Stimulated activated naive CD8-positive, alpha-beta T cell treated with anti-CD3 and anti-CD28 coated beads, Interleukin-15, Interleukin-2, amounts not matched to agents 100 ng/mL and 50 ng/mL, for 24 hours (primary cell): Measurements from ENCODE around the gene ZBTB20.

ENCODE experiments used
- H3K27ac Mint-ChIP-seq: one replicate; pipeline ENCODE4 v1.8.0; 2021; ENCODE audit warnings: mild to moderate bottlenecking, mixed read lengths
- H3K27me3 Mint-ChIP-seq: one replicate; pipeline ENCODE4 v1.8.0; 2021; ENCODE audit warnings: mixed read lengths
- H3K36me3 Mint-ChIP-seq: one replicate; pipeline ENCODE4 v1.8.0; 2021; ENCODE audit warnings: low read depth, mixed read lengths
- H3K4me1 Mint-ChIP-seq: one replicate; pipeline ENCODE4 v1.8.0; 2021; ENCODE audit warnings: low read depth, mixed read lengths
- H3K4me3 Mint-ChIP-seq: one replicate; pipeline ENCODE4 v1.8.0; 2021; ENCODE audit warnings: mild to moderate bottlenecking, mixed read lengths
- H3K9me3 Mint-ChIP-seq: one replicate; pipeline ENCODE4 v1.8.0; 2021; ENCODE audit warnings: mixed read lengths

ZBTB20 gene

DNA sequence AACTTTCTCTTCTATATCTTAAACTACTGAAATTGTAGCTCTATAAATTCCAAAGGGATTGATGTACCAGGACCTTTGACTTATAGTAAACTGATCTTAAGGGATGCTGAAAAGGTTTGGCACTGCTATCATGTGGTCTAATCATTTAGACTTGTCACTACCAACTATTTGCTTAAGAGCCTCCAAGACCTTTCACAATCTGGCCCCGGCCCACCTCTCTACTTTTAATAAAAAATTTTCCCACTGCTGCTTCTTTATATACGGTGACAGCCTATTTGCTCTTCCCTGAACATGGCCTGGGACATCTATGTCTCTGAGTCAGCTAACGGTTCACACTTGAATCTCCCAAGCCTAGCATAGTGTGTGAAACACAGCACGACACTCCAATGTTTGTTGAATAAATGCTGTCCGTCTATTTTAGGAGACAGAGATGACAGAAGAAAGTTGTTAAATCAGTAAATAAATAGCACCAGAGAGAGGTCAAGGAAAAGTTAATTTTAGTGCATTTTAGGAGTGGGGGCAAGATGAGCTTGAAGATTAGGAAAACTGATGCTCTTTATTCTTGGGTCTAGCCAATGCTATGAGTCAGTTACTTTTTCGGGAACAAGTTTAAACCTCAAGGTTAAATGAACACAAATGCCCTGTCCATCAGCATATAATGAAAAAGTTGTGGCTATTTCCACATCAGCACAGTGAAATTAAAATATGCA, 640.3 kb downstream of the ZBTB20 start:
- H3K9me3 Mint-ChIP-seq: no peaks in the 10 kb centered on the region
- no peak overlapping the region for H3K4me3 Mint-ChIP-seq
- H3K27me3 Mint-ChIP-seq: no peaks in the 10 kb centered on the region
- no peak overlapping the region for H3K27ac Mint-ChIP-seq
- no peaks in the 10 kb centered on the region for H3K36me3 Mint-ChIP-seq
- H3K4me1 Mint-ChIP-seq: peaks cover 45% of the 10 kb centered on the region

- H3K27me3 Mint-ChIP-seq: no peaks in the 10 kb centered on the region
- H3K4me1 Mint-ChIP-seq: peaks cover 43% of the 10 kb centered on the region
- H3K36me3 Mint-ChIP-seq: no peaks in the 10 kb centered on the region
- H3K4me3 Mint-ChIP-seq: no peak overlapping the region
- H3K9me3 Mint-ChIP-seq: no peaks in the 10 kb centered on the region
- H3K27ac Mint-ChIP-seq: peak overlapping the region; percentile 56
Observed at GRCh38 chr3:114504941-114505628, 642.0 kb downstream of the ZBTB20 start.

GRCh38 chr3:114502204-114502603, 644.9 kb downstream of the ZBTB20 start:
- Mint-ChIP-seq H3K4me1 (peaks cover 57% of the 10 kb centered on the region), H3K4me3 (no peak overlapping the region), H3K27ac (no peak overlapping the region)

DNA sequence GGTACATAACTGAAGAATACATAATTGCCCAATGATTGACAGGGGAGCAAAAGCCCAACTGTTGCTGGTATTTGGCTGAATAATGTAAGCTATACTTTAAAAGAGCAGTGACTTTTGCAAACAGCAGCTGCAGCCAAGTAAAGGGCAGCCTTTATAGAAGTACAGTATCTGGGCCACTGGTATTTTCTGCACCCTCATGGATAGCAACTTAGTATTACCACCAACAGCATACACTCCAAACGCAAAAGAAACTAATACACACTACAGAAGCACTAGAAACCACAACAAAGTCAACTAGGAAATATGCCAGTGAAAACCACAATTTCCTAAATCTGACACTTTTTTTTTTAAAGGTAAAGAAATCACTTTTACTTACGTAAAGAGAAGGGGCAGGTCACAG, 647.1 kb downstream of the ZBTB20 start:
- Mint-ChIP-seq H3K9me3 (no peaks in the 10 kb centered on the region), H3K4me1 (peaks cover 46% of the 10 kb centered on the region), H3K4me3 (peak overlapping the region; percentile 31), H3K27me3 (no peaks in the 10 kb centered on the region), H3K27ac (peak overlapping the region; percentile 21), H3K36me3 (no peaks in the 10 kb centered on the region)

More at GRCh38 chr3:114502204-114502603, 644.9 kb downstream of the ZBTB20 start:
- no peaks in the 10 kb centered on the region for H3K27me3 Mint-ChIP-seq
- H3K9me3 Mint-ChIP-seq: no peaks in the 10 kb centered on the region
- no peaks in the 10 kb centered on the region for H3K36me3 Mint-ChIP-seq

GRCh38 chr3:114498539-114499370, 648.3 kb downstream of the ZBTB20 start:
- Mint-ChIP-seq H3K9me3 (no peaks in the 10 kb centered on the region), H3K36me3 (no peaks in the 10 kb centered on the region), H3K4me3 (no peak overlapping the region), H3K4me1 (peaks cover 42% of the 10 kb centered on the region), H3K27ac (no peak overlapping the region), H3K27me3 (no peaks in the 10 kb centered on the region)

DNA sequence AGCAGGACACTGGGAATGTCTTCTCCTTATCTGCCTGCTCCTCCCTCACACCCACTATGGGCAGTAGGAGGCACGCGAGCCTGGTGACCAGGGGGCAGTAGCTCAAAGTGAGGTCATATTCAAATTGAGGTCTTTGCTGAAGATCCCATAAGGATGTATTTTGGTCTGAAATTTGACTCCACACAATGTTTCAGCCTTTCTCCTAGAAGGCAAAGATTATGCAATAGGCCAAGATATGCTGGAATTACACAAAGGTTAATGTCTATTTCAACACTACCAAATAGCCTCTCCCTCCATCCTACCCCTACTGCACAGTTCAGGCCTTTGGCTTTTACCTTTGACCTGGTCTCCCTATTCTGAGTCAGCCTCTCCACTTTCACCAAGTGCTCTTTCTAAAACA, 650.2 kb downstream of the ZBTB20 start:
- Mint-ChIP-seq H3K27me3 (no peaks in the 10 kb centered on the region), H3K9me3 (no peaks in the 10 kb centered on the region), H3K4me3 (no peak overlapping the region), H3K27ac (no peak overlapping the region), H3K36me3 (no peaks in the 10 kb centered on the region), H3K4me1 (peaks cover 37% of the 10 kb centered on the region)

- Mint-ChIP-seq H3K27ac (no peak overlapping the region), H3K36me3 (no peaks in the 10 kb centered on the region), H3K4me3 (no peak overlapping the region), H3K27me3 (no peaks in the 10 kb centered on the region), H3K9me3 (no peaks in the 10 kb centered on the region), H3K4me1 (peaks cover 34% of the 10 kb centered on the region)
Observed at GRCh38 chr3:114496466-114496865, 650.6 kb downstream of the ZBTB20 start.

DNA sequence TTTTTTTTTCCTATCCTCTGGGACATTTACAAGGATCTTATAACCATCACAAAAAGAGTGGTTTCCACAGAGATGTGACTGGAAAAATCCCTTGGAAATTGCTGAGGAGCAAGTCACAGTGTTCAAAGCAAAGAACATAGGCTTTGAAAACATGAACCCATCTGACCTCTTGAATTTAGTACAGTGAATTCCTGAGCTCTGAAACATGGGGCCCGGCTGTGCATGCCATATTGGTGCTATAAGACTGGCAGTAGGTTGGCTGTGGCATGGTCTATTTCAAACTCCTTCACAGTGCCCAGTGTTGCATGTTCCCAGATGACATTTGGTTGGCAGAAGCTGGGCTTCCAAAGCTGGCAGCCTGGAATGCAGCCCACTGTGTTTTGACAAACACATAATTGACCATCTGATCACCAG, 651.1 kb downstream of the ZBTB20 start:
- no peak overlapping the region for H3K27ac Mint-ChIP-seq
- no peaks in the 10 kb centered on the region for H3K9me3 Mint-ChIP-seq
- peaks cover 33% of the 10 kb centered on the region for H3K4me1 Mint-ChIP-seq
- no peaks in the 10 kb centered on the region for H3K27me3 Mint-ChIP-seq
- H3K36me3 Mint-ChIP-seq: no peaks in the 10 kb centered on the region
- H3K4me3 Mint-ChIP-seq: no peak overlapping the region

DNA sequence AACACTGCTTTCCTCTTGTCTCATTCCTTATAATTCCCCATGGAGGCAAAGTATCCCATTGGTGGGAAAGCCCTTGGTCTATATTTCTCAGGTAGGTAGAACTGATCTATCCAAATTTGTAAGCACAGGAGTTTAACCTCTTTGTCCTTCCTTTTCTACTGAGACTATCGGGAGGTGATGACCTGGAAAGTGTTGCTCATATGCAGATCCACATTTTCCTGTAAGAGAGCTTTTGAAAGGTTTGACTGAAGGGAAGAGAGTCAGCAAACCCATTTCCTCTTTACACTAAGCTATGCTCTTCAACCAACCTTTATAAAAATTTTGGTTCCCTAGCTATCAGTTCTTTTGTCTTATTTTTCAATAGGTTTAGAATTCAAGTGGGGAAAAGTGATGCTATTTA, 652.6 kb downstream of the ZBTB20 start:
- Mint-ChIP-seq H3K4me1 (peaks cover 18% of the 10 kb centered on the region), H3K27ac (peak overlapping the region; percentile 50), H3K4me3 (no peak overlapping the region), H3K27me3 (no peaks in the 10 kb centered on the region), H3K36me3 (no peaks in the 10 kb centered on the region), H3K9me3 (no peaks in the 10 kb centered on the region)

GRCh38 chr3:114490829-114491228, 656.3 kb downstream of the ZBTB20 start:
- H3K27ac Mint-ChIP-seq: no peak overlapping the region
- no peaks in the 10 kb centered on the region for H3K9me3 Mint-ChIP-seq
- peaks cover 10% of the 10 kb centered on the region for H3K4me1 Mint-ChIP-seq
- H3K36me3 Mint-ChIP-seq: no peaks in the 10 kb centered on the region
- no peaks in the 10 kb centered on the region for H3K27me3 Mint-ChIP-seq
- no peak overlapping the region for H3K4me3 Mint-ChIP-seq

DNA sequence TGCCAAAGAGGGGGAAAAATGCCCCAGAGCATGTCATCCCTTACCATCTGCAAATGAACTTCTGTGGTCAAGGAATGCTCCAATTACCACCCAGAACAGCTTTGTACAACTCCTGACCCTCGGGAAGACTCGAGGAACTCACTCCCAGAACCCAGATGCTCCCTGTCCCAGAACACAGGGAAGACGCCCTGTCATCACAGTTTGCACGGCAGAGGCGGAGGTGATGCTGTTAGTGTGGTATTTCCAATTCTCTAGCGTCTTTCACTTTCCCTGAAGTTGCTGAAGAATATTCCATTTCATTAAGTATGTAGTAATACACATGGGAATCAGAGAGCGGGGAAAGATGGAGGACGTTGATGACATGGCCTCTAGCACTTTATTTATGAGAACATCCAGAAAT, 659.6 kb downstream of the ZBTB20 start:
- peaks cover 4% of the 10 kb centered on the region for H3K36me3 Mint-ChIP-seq
- no peak overlapping the region for H3K27ac Mint-ChIP-seq
- H3K4me3 Mint-ChIP-seq: no peak overlapping the region
- no peaks in the 10 kb centered on the region for H3K27me3 Mint-ChIP-seq
- H3K9me3 Mint-ChIP-seq: no peaks in the 10 kb centered on the region
- H3K4me1 Mint-ChIP-seq: no peaks in the 10 kb centered on the region

GRCh38 chr3:114484919-114485318, 662.2 kb downstream of the ZBTB20 start:
- Mint-ChIP-seq H3K36me3 (peaks cover 4% of the 10 kb centered on the region), H3K9me3 (no peaks in the 10 kb centered on the region), H3K27me3 (no peaks in the 10 kb centered on the region), H3K27ac (no peak overlapping the region), H3K4me3 (no peak overlapping the region), H3K4me1 (peaks cover 13% of the 10 kb centered on the region)

GRCh38 chr3:114481113-114481512, 666.0 kb downstream of the ZBTB20 start:
- no peaks in the 10 kb centered on the region for H3K9me3 Mint-ChIP-seq
- H3K27me3 Mint-ChIP-seq: no peaks in the 10 kb centered on the region
- no peak overlapping the region for H3K4me3 Mint-ChIP-seq
- H3K27ac Mint-ChIP-seq: no peak overlapping the region
- H3K36me3 Mint-ChIP-seq: peaks cover 4% of the 10 kb centered on the region
- H3K4me1 Mint-ChIP-seq: peaks cover 13% of the 10 kb centered on the region

GRCh38 chr3:114480442-114480841, 666.6 kb downstream of the ZBTB20 start:
- Mint-ChIP-seq H3K4me1 (peaks cover 13% of the 10 kb centered on the region), H3K4me3 (no peak overlapping the region), H3K27me3 (no peaks in the 10 kb centered on the region), H3K9me3 (no peaks in the 10 kb centered on the region), H3K36me3 (peaks cover 4% of the 10 kb centered on the region), H3K27ac (no peak overlapping the region)

GRCh38 chr3:114478801-114479200, 668.3 kb downstream of the ZBTB20 start:
- H3K4me1 Mint-ChIP-seq: peaks cover 13% of the 10 kb centered on the region

More at GRCh38 chr3:114478801-114479200, 668.3 kb downstream of the ZBTB20 start:
- Mint-ChIP-seq H3K27me3 (no peaks in the 10 kb centered on the region), H3K9me3 (no peaks in the 10 kb centered on the region), H3K4me3 (no peak overlapping the region), H3K27ac (no peak overlapping the region), H3K36me3 (peaks cover 4% of the 10 kb centered on the region)
